Brain microvascular endothelial cell (primary cell): ENCODE results near the gene MLKL.

Source experiments
- DNase-seq: peaks from one replicate; pipeline ENCODE4 v3.0.0-alpha.2; 2020
- H3K27ac ChIP-seq: fragments of 250-450 bp; sonication (Bioruptor Pico); 2 replicates; pipeline ENCODE4 v1.5.1; 2020; ENCODE audit warnings: mild to moderate bottlenecking, moderate library complexity
- H3K27me3 ChIP-seq: fragments of 250-450 bp; sonication (Bioruptor Pico); replicated peaks from 2 replicates; pipeline ENCODE4 v1.5.1; 2020; ENCODE audit warnings: mild to moderate bottlenecking
- H3K36me3 ChIP-seq: fragments of 250-450 bp; sonication (Bioruptor Pico); replicated peaks from 2 replicates; pipeline ENCODE4 v1.5.1; 2020; ENCODE audit warnings: mild to moderate bottlenecking
- H3K4me3 ChIP-seq: 2 replicates; pipeline ENCODE4 v1.5.1; 2011; ENCODE audit warnings: low read depth, mild to moderate bottlenecking, control low read depth, low read length, moderate library complexity
- CTCF ChIP-seq: IDR thresholded peaks from 2 replicates; pipeline ENCODE4 v1.5.1; 2011; ENCODE audit warnings: low read depth, mild to moderate bottlenecking, moderate library complexity, low read length, control low read depth, inconsistent platforms; ENCODE audit errors: missing control alignments
- in situ Hi-C: cut with HindIII; loops from 2 replicates; pipeline ENCODE4 v1.10.0; 2017; ENCODE audit warnings: low sequenced_read_pairs, low pct_ligation_motif_present

MLKL gene

GRCh38 chr16:74650966-74651567 lies 49.6 kb downstream of the MLKL start:
- H3K27me3 ChIP-seq = no peaks in the 10 kb centered on the region
- in situ Hi-C loops = no loop called here

GRCh38 chr16:74649839-74650504 lies 50.7 kb downstream of the MLKL start:
- DNase-seq = no peak
- no peak for TF ChIP-seq CTCF
- in situ Hi-C loops = no loop called here
- Histone ChIP-seq H3K4me3 (no peak overlapping the region), H3K27me3 (no peaks in the 10 kb centered on the region), H3K27ac (no peak overlapping the region), H3K36me3 (peaks cover 13% of the 10 kb centered on the region)

More at GRCh38 chr16:74650966-74651567, 49.6 kb downstream of the MLKL start:
- no peak for DNase-seq
- TF ChIP-seq CTCF = peak; percentile 51
- H3K36me3 ChIP-seq = peaks cover 13% of the 10 kb centered on the region
- H3K4me3 ChIP-seq = no peak overlapping the region
- H3K27ac ChIP-seq = no peak overlapping the region

GRCh38 chr16:74641969-74642368 lies 58.7 kb downstream of the MLKL start:
- Histone ChIP-seq H3K4me3 (no peak overlapping the region), H3K27me3 (no peaks in the 10 kb centered on the region), H3K27ac (no peak overlapping the region), H3K36me3 (peaks cover 25% of the 10 kb centered on the region)
- in situ Hi-C loops = no loop called here
- TF ChIP-seq CTCF = no peak
- no peak for DNase-seq

GRCh38 chr16:74637742-74638453 lies 62.8 kb downstream of the MLKL start:
- no peak for TF ChIP-seq CTCF
- Histone ChIP-seq H3K4me3 (no peak overlapping the region), H3K27me3 (no peaks in the 10 kb centered on the region), H3K36me3 (peaks cover 25% of the 10 kb centered on the region), H3K27ac (no peak overlapping the region)
- in situ Hi-C loops = no loop called here
- no peak for DNase-seq

- no peak overlapping the region for H3K4me3 ChIP-seq
- no peak for DNase-seq
- H3K27ac ChIP-seq = no peak overlapping the region
- H3K36me3 ChIP-seq = peaks cover 46% of the 10 kb centered on the region
- no peak for TF ChIP-seq CTCF
- H3K27me3 ChIP-seq = no peaks in the 10 kb centered on the region
- in situ Hi-C loops = no loop called here
Observed at GRCh38 chr16:74635303-74635702, 65.4 kb downstream of the MLKL start.
